HepG2 (cell line): ENCODE measurements around the gene PRUNE1. TPM values are rescaled to one million over a fixed set of nuclear protein-coding genes. Genes with fewer than 3 reads are reported as not detected.

Experiments
- ARNT2 ChIP-seq: sonication (generic); formaldehyde crosslinking; IDR thresholded peaks from 2 replicates; pipeline ENCODE4 v1.8.0; 2022; ENCODE audit warnings: mild to moderate bottlenecking, low read depth, missing genetic modification reagents, moderate library complexity
- CHD4 ChIP-seq: fragments of 200-600 bp; sonication (generic); IDR thresholded peaks from 2 replicates; pipeline ENCODE4 v1.7.0; 2017; ENCODE audit warnings: mild to moderate bottlenecking, low read length, borderline replicate concordance
- HOXD1 ChIP-seq: sonication (generic); formaldehyde crosslinking; IDR thresholded peaks from 2 replicates; pipeline ENCODE4 v1.5.0; 2020; ENCODE audit warnings: missing genetic modification reagents
- MAZ ChIP-seq, 2 experiments: sonication (generic) in 1 of 2; formaldehyde crosslinking in 1 of 2; IDR thresholded peaks; 2 replicates each; pipeline versions ENCODE4 v1.5.0 to v1.6.1; 2012 to 2020; ENCODE audit warnings: low read depth in 2 of 2, mild to moderate bottlenecking in 2 of 2, borderline replicate concordance in 1 of 2, improper control_type of control experiment in 1 of 2, low read length in 1 of 2, missing genetic modification reagents in 1 of 2, moderate library complexity in 1 of 2
- MIER3 ChIP-seq: IDR thresholded peaks from 2 replicates; pipeline ENCODE4 v1.6.1; 2016; ENCODE audit warnings: missing compliant biosample characterization, borderline replicate concordance
- MYPOP ChIP-seq: sonication (generic); formaldehyde crosslinking; IDR thresholded peaks from 2 replicates; pipeline ENCODE4 v1.8.1; 2023; ENCODE audit warnings: mild to moderate bottlenecking, moderate library complexity, missing genetic modification reagents
- RBM22 ChIP-seq: fragments of 200-400 bp; formaldehyde crosslinking; optimal IDR thresholded peaks from 2 replicates; pipeline ENCODE3; 2017; ENCODE audit warnings: mild to moderate bottlenecking, low read length, moderate library complexity
- SNAI1 ChIP-seq: sonication (generic); formaldehyde crosslinking; IDR thresholded peaks from 2 replicates; pipeline ENCODE4 v1.5.0; 2020; ENCODE audit warnings: mild to moderate bottlenecking, missing genetic modification reagents, borderline replicate concordance
- SOX6 ChIP-seq, 2 experiments: fragments of 450-650 bp in 1 of 2; sonication (generic) in 1 of 2; formaldehyde crosslinking in 1 of 2; IDR thresholded peaks; 2 replicates each; pipeline versions ENCODE4 v1.4.0 to v1.6.1; 2017 to 2020; ENCODE audit warnings: antibody characterized with exemption in 1 of 2, mild to moderate bottlenecking in 1 of 2, missing genetic modification reagents in 1 of 2
- TP53 ChIP-seq: sonication (generic); formaldehyde crosslinking; conservative IDR thresholded peaks from 2 replicates; pipeline ENCODE4 v1.4.0; 2020; ENCODE audit warnings: missing genetic modification reagents
- U2AF2 ChIP-seq: fragments of 200-400 bp; formaldehyde crosslinking; IDR thresholded peaks from 2 replicates; pipeline ENCODE4 v1.6.1; 2017; ENCODE audit warnings: low read depth, mild to moderate bottlenecking, low read length
- YY1 ChIP-seq: IDR thresholded peaks from 2 replicates; pipeline ENCODE4 v1.6.1; 2011; ENCODE audit warnings: low read length, low read depth, moderate library complexity, mild to moderate bottlenecking; ENCODE audit not compliant: insufficient read depth, insufficient replicate concordance
- ZNF44 ChIP-seq: sonication (generic); formaldehyde crosslinking; IDR thresholded peaks from 2 replicates; pipeline ENCODE4 v1.5.1; 2020; ENCODE audit warnings: mild to moderate bottlenecking, missing genetic modification reagents
- ZNF552 ChIP-seq: sonication (generic); formaldehyde crosslinking; IDR thresholded peaks from 2 replicates; pipeline ENCODE4 v1.9.0; 2022; ENCODE audit warnings: missing genetic modification reagents, mild to moderate bottlenecking, borderline replicate concordance
- ZNF564 ChIP-seq: sonication (generic); formaldehyde crosslinking; IDR thresholded peaks from 2 replicates; pipeline ENCODE4 v1.8.1; 2023; ENCODE audit warnings: mild to moderate bottlenecking, missing genetic modification reagents
- ZNF576 ChIP-seq: sonication (generic); formaldehyde crosslinking; IDR thresholded peaks from 2 replicates; pipeline ENCODE4 v1.4.0; 2020; ENCODE audit warnings: mild to moderate bottlenecking, missing genetic modification reagents
- ZSCAN25 ChIP-seq: sonication (generic); formaldehyde crosslinking; IDR thresholded peaks from 2 replicates; pipeline ENCODE4 v1.8.0; 2022; ENCODE audit warnings: mild to moderate bottlenecking, missing genetic modification reagents
- polyA plus RNA-seq, 8 experiments: library from polyadenylated mRNA; depleted of rRNA in 3 of 8; stranded (reverse) in 7 of 8; unstranded in 1 of 8; fragments of >200 nt; fragmentation: Illumina TruSeq in 4 of 8; extraction: Trizol in 4 of 8; gene quantifications; 2 replicates each; pipeline versions ENCODE4 v1.2.1 to v1.2.3, GENCODE V29; 2011 to 2016; ENCODE audit warnings: low read depth in 4 of 8, missing spikeins in 1 of 8, mixed read lengths in 1 of 8; ENCODE audit not compliant: insufficient read depth in 1 of 8
- total RNA-seq, 5 experiments: library from RNA; depleted of rRNA; stranded (reverse); fragments of >200 nt; fragmentation: Illumina TruSeq; extraction: Trizol; gene quantifications; 2 replicates each; pipeline ENCODE4 v1.2.3, GENCODE V29; 2016; ENCODE audit warnings: low read depth in 1 of 5
- TF ChIP-seq, protein P1 (sequence below): sonication (generic); formaldehyde crosslinking; IDR thresholded peaks from 2 replicates; pipeline ENCODE4 v1.9.0; 2021; ENCODE audit warnings: missing genetic modification reagents, mild to moderate bottlenecking, borderline replicate concordance
- TF ChIP-seq, protein P2 (sequence below), 2 experiments: sonication (generic) in 1 of 2; formaldehyde crosslinking in 1 of 2; IDR thresholded peaks; 2 replicates each; pipeline versions ENCODE4 v1.6.1 to v1.9.0; 2014 to 2022; ENCODE audit warnings: antibody characterized with exemption in 1 of 2, borderline replicate concordance in 1 of 2, inconsistent platforms in 1 of 2, low read depth in 1 of 2, missing genetic modification reagents in 1 of 2

The PRUNE1 gene
- total and polyA plus RNA-seq, 2 of the 13 experiments (the other 11 are each of a cell fraction or from before 2014, with no cell fraction given), result 19.0 to 31.9 TPM

GRCh38 chr1:151006327-151007052 lies 1.8 kb upstream of the PRUNE1 start, which contains the start of gene MINDY1 (continued):
- TF ChIP-seq, protein P1, sequence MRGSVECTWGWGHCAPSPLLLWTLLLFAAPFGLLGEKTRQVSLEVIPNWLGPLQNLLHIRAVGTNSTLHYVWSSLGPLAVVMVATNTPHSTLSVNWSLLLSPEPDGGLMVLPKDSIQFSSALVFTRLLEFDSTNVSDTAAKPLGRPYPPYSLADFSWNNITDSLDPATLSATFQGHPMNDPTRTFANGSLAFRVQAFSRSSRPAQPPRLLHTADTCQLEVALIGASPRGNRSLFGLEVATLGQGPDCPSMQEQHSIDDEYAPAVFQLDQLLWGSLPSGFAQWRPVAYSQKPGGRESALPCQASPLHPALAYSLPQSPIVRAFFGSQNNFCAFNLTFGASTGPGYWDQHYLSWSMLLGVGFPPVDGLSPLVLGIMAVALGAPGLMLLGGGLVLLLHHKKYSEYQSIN, result no peak
- TF ChIP-seq ZNF576 (CRISPR knock-in tag) (no peak), MIER3 (CRISPR knock-in tag) (peak; percentile 25; the same call in 1 of the 2 replicates), HOXD1 (CRISPR knock-in tag) (no peak), U2AF2 (no peak), CHD4 (no peak), ARNT2 (no peak), TP53 (CRISPR knock-in tag) (no peak), MAZ (IDR thresholded peaks at IDR 0.05; ENCODE audit: borderline replicate concordance, low read depth, low read length) (no peak), MAZ (CRISPR knock-in tag; IDR thresholded peaks at IDR 0.05; ENCODE audit: low read depth) (peak; percentile 3; the same call in 1 of the 2 replicates), RBM22 (no peak), SOX6 (IDR thresholded peaks at IDR 0.05) (no peak), SOX6 (CRISPR knock-in tag; IDR thresholded peaks at IDR 0.05) (peak; percentile 75), MYPOP (CRISPR knock-in tag) (no peak; the same call in 1 of the 2 replicates), SNAI1 (CRISPR knock-in tag) (0 out of 2 replicates have a peak, but pooled peaks have one; percentile 28), YY1 (no peak), ZNF44 (CRISPR knock-in tag) (no peak; the same call in 1 of the 2 replicates), ZNF552 (0 out of 2 replicates have a peak, but pooled peaks have one; percentile 34), ZNF564 (no peak), ZSCAN25 (no peak)
- TF ChIP-seq, protein P2, sequence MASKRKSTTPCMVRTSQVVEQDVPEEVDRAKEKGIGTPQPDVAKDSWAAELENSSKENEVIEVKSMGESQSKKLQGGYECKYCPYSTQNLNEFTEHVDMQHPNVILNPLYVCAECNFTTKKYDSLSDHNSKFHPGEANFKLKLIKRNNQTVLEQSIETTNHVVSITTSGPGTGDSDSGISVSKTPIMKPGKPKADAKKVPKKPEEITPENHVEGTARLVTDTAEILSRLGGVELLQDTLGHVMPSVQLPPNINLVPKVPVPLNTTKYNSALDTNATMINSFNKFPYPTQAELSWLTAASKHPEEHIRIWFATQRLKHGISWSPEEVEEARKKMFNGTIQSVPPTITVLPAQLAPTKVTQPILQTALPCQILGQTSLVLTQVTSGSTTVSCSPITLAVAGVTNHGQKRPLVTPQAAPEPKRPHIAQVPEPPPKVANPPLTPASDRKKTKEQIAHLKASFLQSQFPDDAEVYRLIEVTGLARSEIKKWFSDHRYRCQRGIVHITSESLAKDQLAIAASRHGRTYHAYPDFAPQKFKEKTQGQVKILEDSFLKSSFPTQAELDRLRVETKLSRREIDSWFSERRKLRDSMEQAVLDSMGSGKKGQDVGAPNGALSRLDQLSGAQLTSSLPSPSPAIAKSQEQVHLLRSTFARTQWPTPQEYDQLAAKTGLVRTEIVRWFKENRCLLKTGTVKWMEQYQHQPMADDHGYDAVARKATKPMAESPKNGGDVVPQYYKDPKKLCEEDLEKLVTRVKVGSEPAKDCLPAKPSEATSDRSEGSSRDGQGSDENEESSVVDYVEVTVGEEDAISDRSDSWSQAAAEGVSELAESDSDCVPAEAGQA (IDR thresholded peaks at IDR 0.05; ENCODE audit: low read depth), result no peak
- TF ChIP-seq, protein P2 (CRISPR knock-in tag; IDR thresholded peaks at IDR 0.05; ENCODE audit: borderline replicate concordance), result no peak
